Stromal cell of bone marrow (primary cell): ENCODE measurements around the gene NF2.

Experiments
- DNase-seq: peaks from one replicate; pipeline ENCODE4 v3.0.0-alpha.2; 2012; ENCODE audit warnings: low read depth

The NF2 gene

DNA sequence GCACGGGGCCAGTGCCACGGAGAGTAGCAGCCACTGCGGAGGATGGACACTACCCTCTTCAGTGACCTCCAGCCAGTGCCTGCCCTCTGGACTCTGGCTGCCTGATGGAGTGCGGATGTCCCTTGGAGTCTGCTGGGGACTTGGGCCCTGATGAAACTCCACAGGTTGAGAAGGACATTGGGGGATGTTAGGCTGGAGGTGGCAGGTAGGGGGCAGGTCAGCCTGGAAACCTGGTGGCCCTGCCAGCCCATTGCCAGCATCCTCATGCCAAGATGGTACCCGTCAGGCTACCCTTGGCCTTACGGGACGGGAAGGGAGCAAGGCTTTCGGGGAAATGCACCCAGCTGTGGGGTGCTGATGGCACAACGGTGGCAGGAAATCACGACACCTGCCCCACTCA is 120.3 kb downstream of the NF2 start:
- DNase-seq, result no peak

DNA sequence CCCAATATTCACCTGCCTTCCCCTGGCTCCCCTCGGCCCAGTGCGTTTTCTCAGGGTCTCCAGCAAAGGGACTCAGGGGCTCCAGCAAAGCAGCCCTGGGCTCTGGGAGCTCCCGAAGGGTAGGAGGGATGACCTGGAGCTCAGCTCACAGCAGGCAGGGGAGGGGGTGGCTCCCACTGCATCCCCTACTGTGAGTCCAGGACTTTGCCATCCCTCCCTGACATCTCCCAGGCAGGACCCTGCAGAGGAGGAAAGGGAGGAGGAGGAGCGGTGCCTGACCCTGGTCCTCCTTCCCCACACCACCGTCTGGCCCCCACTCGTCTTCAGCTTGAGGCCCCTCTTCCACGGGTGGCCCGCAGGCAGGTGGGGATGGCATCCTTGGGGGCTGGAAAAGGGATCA is 121.4 kb downstream of the NF2 start:
- no peak for DNase-seq

GRCh38 chr22:29726106-29726505 is 122.7 kb downstream of the NF2 start:
- no peak for DNase-seq

- no peak for DNase-seq
Observed at GRCh38 chr22:29726512-29727130, 123.2 kb downstream of the NF2 start.

DNA sequence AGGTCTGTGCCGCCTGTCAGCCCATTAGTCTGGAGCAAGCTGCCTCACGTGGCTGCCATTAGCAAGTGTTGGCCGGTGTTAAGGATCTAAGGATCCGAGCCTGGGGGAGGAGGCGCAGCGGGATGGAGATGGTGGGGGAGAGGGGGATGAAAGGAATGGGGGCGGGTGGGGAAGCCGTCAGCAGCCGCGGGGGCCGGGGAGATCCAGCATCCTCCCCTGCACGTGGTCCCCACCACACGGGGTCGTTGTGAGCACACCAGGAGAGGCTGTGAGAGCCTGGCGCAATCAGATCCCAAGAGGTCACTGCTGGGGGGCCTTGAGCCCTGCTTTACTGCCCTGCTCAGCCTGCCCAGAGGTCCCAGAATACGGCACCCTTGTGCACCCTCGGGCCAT is 123.7 kb downstream of the NF2 start:
- DNase-seq, result peak; percentile 13

DNA sequence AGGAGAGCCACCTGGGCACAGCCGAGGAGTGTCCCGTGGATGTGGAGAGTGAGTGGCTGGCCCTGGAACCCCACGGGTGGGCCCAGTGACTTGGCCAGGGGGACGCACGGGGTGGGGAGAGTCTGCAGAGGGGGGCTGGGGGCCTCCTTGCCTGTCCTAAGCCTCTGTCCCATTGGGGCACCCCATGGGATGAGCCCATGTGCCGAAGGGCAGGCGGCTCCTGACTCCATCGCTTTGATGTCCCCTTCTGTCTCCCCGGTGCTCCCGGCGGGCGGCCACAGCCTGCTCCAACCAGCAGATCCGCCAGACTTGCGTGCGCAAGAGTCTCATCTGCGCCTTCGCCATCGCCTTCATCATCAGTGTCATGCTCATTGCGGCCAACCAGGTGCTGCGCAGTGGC is 125.7 kb downstream of the NF2 start:
- no peak for DNase-seq

DNA sequence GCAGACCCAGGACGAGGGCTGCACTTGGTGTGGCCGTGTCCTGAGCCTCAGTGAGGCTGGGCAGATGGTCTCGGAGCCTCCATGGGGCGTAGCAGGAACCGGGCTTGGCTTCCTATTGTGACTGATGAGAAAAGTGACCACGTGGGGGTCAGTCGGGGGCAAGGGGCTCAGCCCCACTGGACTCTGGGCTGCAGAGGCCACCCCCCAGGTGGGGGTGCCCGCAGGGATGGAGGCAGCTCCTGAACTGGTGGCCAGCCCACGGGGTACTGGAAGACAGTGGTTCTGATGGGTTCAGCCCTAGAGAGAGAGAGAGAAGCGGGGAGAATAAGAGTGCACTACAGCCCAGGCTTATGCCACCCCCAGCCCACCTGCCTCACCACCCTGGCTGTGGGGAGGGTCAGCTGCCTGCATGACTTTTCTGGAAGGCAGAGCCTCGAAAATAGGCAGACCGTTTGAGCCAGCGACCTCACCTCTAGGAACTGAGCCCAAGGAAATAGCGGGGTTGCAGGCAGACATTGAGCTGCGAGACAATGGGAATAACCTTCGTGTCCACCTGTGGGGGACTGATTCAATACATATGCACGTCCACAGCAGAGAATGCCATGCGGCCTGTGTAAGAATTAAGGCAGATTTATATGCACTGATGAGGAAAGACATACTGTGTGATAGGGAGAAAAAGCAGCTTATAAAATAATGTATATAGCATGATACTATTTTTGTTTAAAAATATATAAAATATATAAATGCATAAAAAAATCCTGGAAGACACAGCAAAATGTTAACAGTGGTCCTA is 127.8 kb downstream of the NF2 start:
- no peak for DNase-seq

GRCh38 chr22:29732883-29733282 is 129.4 kb downstream of the NF2 start:
- no peak for DNase-seq

GRCh38 chr22:29733362-29734201 is 130.1 kb downstream of the NF2 start:
- DNase-seq, result no peak

DNA sequence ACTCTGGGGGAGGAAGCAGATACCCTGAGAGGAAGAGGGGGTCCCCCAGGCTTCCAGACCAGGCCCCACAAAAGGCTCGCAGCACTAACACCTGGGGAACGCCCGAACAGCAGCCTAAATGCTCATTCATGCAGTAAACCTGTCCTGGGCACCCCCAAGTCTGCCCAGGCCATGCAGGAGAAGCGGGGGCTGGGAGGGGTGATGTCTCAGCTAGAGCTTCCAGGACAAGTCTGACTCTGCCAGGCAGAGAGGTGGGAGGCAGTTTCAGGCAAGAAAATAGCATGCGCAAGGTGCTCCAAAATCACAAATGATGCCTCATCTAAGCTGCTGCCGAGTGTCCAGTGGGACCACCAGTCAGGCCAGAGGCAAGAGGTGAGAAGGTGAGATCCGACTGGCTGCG is 131.0 kb downstream of the NF2 start:
- no peak for DNase-seq

GRCh38 chr22:29734838-29735237 is 131.4 kb downstream of the NF2 start:
- no peak for DNase-seq

DNA sequence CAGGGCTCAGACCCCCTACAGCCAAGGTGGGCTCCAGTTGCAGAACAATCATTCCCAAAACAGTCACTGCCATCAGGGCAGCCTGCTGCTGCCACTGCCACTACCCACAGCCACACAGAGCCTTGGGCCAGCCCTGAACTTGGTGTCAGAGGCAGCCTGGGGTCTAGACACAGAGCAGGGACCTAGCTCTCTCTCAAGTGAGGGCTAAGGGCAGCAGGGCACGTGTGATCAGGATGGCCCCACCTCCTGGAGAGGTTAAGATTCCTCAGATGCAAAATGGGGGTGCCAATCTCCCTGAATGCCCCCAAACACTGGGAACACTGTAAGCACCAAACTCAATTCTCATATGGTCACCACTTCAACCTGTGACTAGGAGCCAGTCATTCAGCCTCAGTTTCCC is 132.0 kb downstream of the NF2 start:
- DNase-seq, result no peak

DNA sequence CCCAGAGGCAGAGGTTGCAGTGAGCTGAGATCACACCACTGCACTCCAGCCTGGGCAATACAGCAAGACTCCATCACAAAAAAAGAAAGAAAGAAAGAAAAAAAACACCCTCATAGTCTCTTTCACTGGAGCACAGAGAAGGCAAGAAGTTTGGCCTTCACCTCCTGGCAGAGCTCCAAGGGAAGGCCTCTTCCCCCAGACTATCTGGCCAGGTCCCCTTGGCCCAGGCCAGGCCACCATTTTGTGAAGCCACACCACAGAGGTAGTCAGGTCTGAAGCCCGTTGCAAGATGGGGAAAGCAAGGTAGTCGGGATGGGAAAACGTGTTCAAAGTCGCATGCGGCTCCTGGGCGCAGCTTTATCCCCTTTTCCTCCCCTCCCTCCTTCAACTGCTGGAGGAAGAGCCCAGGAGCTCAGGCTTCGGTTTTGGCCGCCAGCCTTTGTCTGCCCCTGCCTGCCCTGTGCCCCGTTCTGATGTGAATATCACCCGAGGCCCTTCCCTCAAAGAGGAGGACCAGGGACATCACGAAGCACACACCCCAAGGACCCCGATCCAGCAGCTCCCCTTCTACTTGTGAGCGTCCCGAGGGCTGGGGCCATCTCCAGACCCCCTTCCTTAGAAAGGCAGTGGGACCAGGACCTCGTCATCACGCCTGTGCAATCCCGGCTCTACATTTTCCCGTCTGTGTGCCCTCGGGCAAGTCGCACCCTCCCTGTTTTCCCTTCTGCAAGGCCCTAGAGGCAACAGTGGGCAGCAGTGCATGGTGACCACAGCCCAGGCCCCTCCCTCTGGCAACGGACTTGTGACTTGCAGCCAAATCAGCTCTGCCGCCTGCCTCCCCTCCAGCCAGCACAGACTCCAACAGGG is 134.1 kb downstream of the NF2 start:
- no peak for DNase-seq

- no peak for DNase-seq
Observed at GRCh38 chr22:29738118-29738815, 134.8 kb downstream of the NF2 start.

GRCh38 chr22:29739346-29739875 is 136.0 kb downstream of the NF2 start:
- DNase-seq, result no peak

GRCh38 chr22:29740216-29740615 is 136.8 kb downstream of the NF2 start:
- no peak for DNase-seq

GRCh38 chr22:29741926-29742325 is 138.5 kb downstream of the NF2 start:
- no peak for DNase-seq

GRCh38 chr22:29742326-29742725 is 138.9 kb downstream of the NF2 start:
- DNase-seq, result no peak

- DNase-seq, result peak; percentile 81
Observed at GRCh38 chr22:29744902-29745301, 141.5 kb downstream of the NF2 start.

GRCh38 chr22:29747832-29748231 is 144.4 kb downstream of the NF2 start:
- DNase-seq, result no peak
